ENCODE measurements around the gene SCD5. TPM values are rescaled to one million over a fixed set of nuclear protein-coding genes. Genes with fewer than 3 reads are reported as not detected.

SCD5 gene
- polyA plus RNA-seq, 3 donors, result 4.3 to 18.6 (median 14.3) TPM

GRCh38 chr4:82710197-82710929 lies 88.2 kb downstream of the SCD5 start:
- no peak overlapping the region for H3K27ac ChIP-seq (ENCODE audit: low read depth, low read length)
- WGBS, 3 donors, result 60 to 73% (median 69%) methylated on average over 4 of the region's 4 CpGs

- H3K27ac ChIP-seq (ENCODE audit: low read depth, low read length), result no peak overlapping the region
- WGBS, 3 donors, result 79 to 90% (median 88%) methylated on average over 1 of the region's 1 CpG
Measured at GRCh38 chr4:82708982-82709381, 89.6 kb downstream of the SCD5 start.

GRCh38 chr4:82706349-82707000 lies 92.1 kb downstream of the SCD5 start:
- WGBS, 3 donors, result 38 to 87% (median 80%) methylated on average over 3 of the region's 3 CpGs

DNA sequence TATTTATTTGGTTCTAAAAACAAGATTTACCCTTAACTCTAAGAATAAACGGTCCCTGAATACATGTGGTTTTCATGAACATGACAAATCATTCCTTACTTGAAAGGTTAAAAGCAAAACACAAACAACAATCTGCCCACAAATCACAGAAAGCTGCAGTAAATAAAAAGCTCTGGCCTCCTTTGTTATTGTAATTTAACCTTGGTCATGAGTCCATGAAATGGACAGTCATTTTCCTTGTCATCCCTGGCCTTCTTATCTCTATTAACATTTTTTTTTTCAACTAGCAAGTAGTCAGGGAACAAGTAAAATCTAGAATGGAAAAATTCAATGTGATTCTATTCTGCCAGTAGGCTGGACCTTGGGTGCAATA lies 92.7 kb downstream of the SCD5 start:
- H3K27ac ChIP-seq (ENCODE audit: low read depth, low read length), result no peak overlapping the region
- 55 to 72% (median 71%) methylated on average over 1 of the region's 1 CpG for WGBS, 3 donors

More at GRCh38 chr4:82706349-82707000, 92.1 kb downstream of the SCD5 start:
- no peak overlapping the region for H3K27ac ChIP-seq (ENCODE audit: low read depth, low read length)

- H3K27ac ChIP-seq (ENCODE audit: low read depth, low read length), result no peak overlapping the region
- WGBS, 3 donors, result 87 to 90% (median 88%) methylated on average over 7 of the region's 7 CpGs
Measured at GRCh38 chr4:82705169-82705927, 93.2 kb downstream of the SCD5 start.

- no peak overlapping the region for H3K27ac ChIP-seq (ENCODE audit: low read depth, low read length)
- 89 to 98% (median 92%) methylated on average over 6 of the region's 6 CpGs for WGBS, 3 donors
Measured at GRCh38 chr4:82704156-82704555, 94.4 kb downstream of the SCD5 start.

DNA sequence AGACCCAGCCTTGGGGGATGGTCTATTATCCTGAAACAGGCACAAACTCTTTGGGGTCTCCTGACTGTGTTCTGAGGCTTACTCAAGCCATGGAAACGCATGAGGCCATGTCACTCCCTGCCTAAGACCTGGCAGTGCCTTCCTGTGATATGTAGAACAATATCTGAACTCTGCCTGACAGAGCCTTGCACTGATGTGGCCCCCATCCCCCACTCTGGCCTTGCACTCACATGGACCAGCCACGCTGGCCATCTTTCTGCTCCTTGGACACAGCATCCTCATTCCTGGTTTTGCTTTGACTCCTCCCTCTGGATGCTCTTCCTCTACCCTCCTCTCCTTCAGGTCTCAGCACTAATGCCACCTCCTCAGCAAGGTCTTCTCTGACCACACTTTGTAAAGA lies 100.2 kb downstream of the SCD5 start:
- 80 to 95% (median 89%) methylated on average over 2 of the region's 2 CpGs for WGBS, 3 donors
- no peak overlapping the region for H3K27ac ChIP-seq (ENCODE audit: low read depth, low read length)

DNA sequence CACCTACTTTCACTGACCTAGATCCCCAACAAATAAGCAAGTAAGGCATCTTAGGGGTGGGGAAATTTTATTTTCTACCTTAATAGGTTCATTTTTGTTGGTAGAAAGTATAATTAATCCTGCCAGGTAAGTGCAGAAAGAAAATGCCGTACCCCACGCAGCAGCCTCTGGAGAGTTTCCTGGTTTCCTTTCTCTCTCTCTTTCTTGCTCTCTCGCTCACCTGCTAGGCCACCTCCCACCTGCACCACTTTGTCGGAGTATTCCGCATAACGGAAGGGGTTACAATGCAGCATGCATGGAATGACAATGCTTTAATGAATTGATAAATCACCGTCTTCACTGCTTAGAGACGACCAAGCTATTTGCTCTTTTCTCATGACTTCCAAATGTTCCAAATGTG lies 101.0 kb downstream of the SCD5 start:
- WGBS, 3 donors, result 70 to 86% (median 71%) methylated on average over 8 of the region's 8 CpGs
- no peak overlapping the region for H3K27ac ChIP-seq (ENCODE audit: low read depth, low read length)

- H3K27ac ChIP-seq (ENCODE audit: low read depth, low read length), result no peak overlapping the region
- 46 to 87% (median 68%) methylated on average over 5 of the region's 5 CpGs for WGBS, 3 donors
Measured at GRCh38 chr4:82696117-82696860, 102.3 kb downstream of the SCD5 start.

- no peak overlapping the region for H3K27ac ChIP-seq (ENCODE audit: low read depth, low read length)
- WGBS, 3 donors, result 86 to 91% (median 88%) methylated on average over 4 of the region's 4 CpGs
Measured at GRCh38 chr4:82694892-82695291, 103.7 kb downstream of the SCD5 start.

DNA sequence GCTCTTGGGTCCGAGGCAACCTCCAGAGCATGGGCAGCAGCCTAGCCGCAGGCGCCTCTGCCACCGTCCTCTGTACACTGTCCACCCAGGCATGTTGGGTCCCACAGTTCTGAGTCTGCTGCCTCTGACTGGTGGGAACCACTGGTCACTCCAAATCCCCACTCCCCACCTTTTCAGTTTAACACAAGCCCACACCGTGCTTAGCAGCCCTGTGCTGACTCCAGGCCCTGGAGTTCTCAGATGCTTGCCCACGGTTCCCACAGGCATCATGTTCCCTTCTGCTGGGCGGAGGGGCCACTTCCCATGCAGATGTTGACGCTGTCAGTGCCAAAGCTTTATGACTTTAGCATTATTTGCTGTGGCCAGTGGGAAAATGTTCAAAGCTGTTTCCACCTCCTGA lies 104.5 kb downstream of the SCD5 start:
- WGBS, 3 donors, result 78 to 85% (median 83%) methylated on average over 8 of the region's 8 CpGs
- H3K27ac ChIP-seq (ENCODE audit: low read depth, low read length), result no peak overlapping the region

DNA sequence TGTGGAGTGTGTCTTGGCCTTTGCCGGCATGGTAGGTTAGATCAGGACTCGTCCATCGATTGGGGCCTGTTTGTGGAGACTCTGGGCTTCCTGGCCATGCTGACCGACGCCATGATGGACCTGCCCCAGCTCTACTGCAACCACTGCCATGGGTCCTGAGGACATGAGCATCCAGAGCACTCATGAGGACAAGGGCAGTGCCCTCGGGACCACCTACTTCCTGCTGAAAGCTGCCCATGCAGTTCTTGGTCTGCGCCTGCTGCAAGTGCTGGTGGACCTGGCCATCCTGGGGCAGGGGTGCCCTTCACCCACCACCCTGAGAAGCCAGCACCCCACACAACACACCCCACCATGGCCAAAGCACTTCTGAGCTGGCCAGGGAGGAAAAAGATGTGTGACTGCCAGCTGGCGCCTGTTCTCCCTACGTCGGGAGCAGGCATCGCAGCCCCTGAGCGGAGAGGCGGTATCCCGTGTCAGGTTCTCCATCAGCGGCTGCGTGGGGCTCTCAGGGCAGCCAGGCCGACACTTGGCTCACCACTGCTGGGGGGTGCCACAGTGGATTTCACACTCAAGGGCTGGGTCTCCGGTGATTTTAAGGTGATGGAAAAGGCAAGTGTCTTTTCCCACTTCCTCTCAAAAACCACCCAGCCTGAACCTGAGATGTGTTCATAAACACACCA lies 106.4 kb downstream of the SCD5 start:
- H3K27ac ChIP-seq (ENCODE audit: low read depth, low read length), result no peak overlapping the region
- WGBS, 3 donors, result 92 to 98% (median 94%) methylated on average over 18 of the region's 18 CpGs

DNA sequence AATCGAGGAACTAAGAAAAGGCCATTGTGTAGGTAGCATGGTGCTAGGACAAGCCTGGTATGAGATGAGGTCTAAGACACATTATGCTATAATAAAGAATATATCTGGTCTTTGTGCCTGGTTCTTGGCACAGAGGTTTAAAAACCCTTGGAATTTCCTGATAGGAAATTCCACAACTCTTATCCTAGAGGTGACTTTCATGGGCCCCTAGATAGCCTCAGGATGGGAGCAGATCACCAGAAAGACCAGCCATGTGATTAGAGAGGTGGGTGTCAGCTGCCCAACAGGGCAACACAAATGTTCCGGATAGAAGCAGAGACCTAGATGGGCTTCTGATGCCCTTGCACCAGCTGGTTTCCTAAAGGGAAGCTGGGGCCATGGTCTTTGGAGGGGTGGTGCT lies 107.2 kb downstream of the SCD5 start:
- H3K27ac ChIP-seq (ENCODE audit: low read depth, low read length), result no peak overlapping the region
- 76 to 84% (median 77%) methylated on average over 2 of the region's 2 CpGs for WGBS, 3 donors

GRCh38 chr4:82688091-82688795 lies 110.4 kb downstream of the SCD5 start:
- WGBS, 3 donors, result 73 to 89% (median 84%) methylated on average over 6 of the region's 6 CpGs
- H3K27ac ChIP-seq (ENCODE audit: low read depth, low read length), result no peak overlapping the region

- WGBS, 3 donors, result 65 to 88% (median 79%) methylated on average over 6 of the region's 6 CpGs
- H3K27ac ChIP-seq (ENCODE audit: low read depth, low read length), result no peak overlapping the region
Measured at GRCh38 chr4:82687531-82687930, 111.1 kb downstream of the SCD5 start.

DNA sequence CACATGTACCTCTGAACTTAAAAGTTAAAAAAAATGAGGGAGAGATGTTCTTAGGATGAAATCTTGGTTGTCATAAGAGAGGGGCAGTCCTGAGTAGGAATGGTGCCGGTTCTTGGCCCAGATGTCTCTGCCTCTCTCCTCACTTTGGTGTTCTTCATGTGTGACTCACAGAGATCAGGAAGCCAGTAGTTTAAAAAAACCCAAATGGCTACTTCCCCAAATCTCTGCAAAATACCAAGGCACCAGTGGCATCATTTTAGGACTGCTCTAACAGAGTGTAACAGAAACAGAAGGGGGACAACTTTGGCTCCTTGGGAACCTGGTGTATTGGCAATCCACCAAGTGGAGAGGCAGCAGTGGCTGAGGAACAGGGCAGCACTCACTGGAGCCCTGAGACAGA lies 116.8 kb downstream of the SCD5 start:
- 55 to 90% (median 79%) methylated on average over 1 of the region's 1 CpG for WGBS, 3 donors
- H3K27ac ChIP-seq (ENCODE audit: low read depth, low read length), result no peak overlapping the region

DNA sequence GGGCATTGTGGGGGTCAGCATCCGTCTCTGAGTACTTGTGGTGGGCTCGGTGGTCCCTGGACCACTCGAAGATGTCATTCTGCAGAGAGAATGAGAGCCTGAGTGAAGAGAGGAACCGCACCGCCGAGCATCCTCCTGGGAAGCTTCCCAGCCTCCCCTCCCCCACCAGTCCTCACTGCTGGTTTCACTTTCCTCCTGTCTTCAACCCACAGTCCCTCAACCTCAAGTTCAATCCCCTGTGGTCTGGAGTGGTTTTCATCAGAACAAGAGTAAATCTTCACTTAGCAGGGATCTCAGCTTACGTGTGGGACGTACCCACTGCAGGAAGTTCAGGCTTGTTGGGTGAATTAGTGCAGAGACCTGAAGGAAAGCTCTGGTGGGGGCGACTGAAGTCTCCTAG lies 117.8 kb downstream of the SCD5 start:
- 75 to 87% (median 83%) methylated on average over 9 of the region's 9 CpGs for WGBS, 3 donors
- H3K27ac ChIP-seq (ENCODE audit: low read depth, low read length), result no peak overlapping the region

- 82 to 100% (median 90%) methylated on average over 1 of the region's 1 CpG for WGBS, 3 donors
- no peak overlapping the region for H3K27ac ChIP-seq (ENCODE audit: low read depth, low read length)
Measured at GRCh38 chr4:82679531-82679930, 119.1 kb downstream of the SCD5 start.

All from adipose tissue (tissue), 3 donors.